Stimulated activated memory B cell treated with anti-CD40 and anti-IgM and Interleukin-4, amounts not matched to agents 10 μg/mL and 1 μg/mL and 100 μg/mL, for 72 hours (primary cell): Measurements from ENCODE around the gene CADM1.

ENCODE experiments used
- ATAC-seq: fragments of 150-1000 bp; cut with Tn5 transposase; 2 replicates; pipeline ENCODE4 v1.10.0; 2021
- H3K27ac Mint-ChIP-seq: one replicate; pipeline ENCODE4 v1.8.0; 2022; ENCODE audit warnings: mild to moderate bottlenecking, mixed read lengths
- H3K27me3 Mint-ChIP-seq: one replicate; pipeline ENCODE4 v1.8.0; 2022; ENCODE audit warnings: mixed read lengths
- H3K36me3 Mint-ChIP-seq: one replicate; pipeline ENCODE4 v1.8.0; 2022; ENCODE audit warnings: mixed read lengths
- H3K4me1 Mint-ChIP-seq: one replicate; pipeline ENCODE4 v1.8.0; 2022; ENCODE audit warnings: mixed read lengths
- H3K4me3 Mint-ChIP-seq: one replicate; pipeline ENCODE4 v1.8.0; 2022; ENCODE audit warnings: mild to moderate bottlenecking, moderate library complexity, mixed read lengths
- H3K9me3 Mint-ChIP-seq: one replicate; pipeline ENCODE4 v1.8.0; 2022; ENCODE audit warnings: mixed read lengths

Gene CADM1

GRCh38 chr11:115360186-115360824 lies 143.9 kb downstream of the CADM1 start:
- H3K36me3 Mint-ChIP-seq: no peaks in the 10 kb centered on the region
- H3K27me3 Mint-ChIP-seq: no peaks in the 10 kb centered on the region
- H3K4me1 Mint-ChIP-seq: no peaks in the 10 kb centered on the region
- peaks cover 2% of the 10 kb centered on the region for H3K9me3 Mint-ChIP-seq
- no peak overlapping the region for H3K27ac Mint-ChIP-seq
- no peak for ATAC-seq
- no peak overlapping the region for H3K4me3 Mint-ChIP-seq

GRCh38 chr11:115357066-115357465 lies 147.1 kb downstream of the CADM1 start:
- Mint-ChIP-seq H3K4me3 (no peak overlapping the region), H3K27me3 (no peaks in the 10 kb centered on the region), H3K27ac (no peak overlapping the region), H3K9me3 (peaks cover 5% of the 10 kb centered on the region), H3K4me1 (no peaks in the 10 kb centered on the region), H3K36me3 (no peaks in the 10 kb centered on the region)
- no peak for ATAC-seq

GRCh38 chr11:115352805-115353485 lies 151.3 kb downstream of the CADM1 start:
- H3K27ac Mint-ChIP-seq: no peak overlapping the region
- no peak for ATAC-seq
- H3K9me3 Mint-ChIP-seq: peaks cover 5% of the 10 kb centered on the region
- H3K4me1 Mint-ChIP-seq: no peaks in the 10 kb centered on the region
- H3K36me3 Mint-ChIP-seq: no peaks in the 10 kb centered on the region
- H3K27me3 Mint-ChIP-seq: peaks cover 20% of the 10 kb centered on the region
- no peak overlapping the region for H3K4me3 Mint-ChIP-seq

- ATAC-seq: no peak
- peaks cover 20% of the 10 kb centered on the region for H3K27me3 Mint-ChIP-seq
- no peaks in the 10 kb centered on the region for H3K4me1 Mint-ChIP-seq
Measured at GRCh38 chr11:115349335-115350017, 154.7 kb downstream of the CADM1 start.

GRCh38 chr11:115348416-115348815 lies 155.8 kb downstream of the CADM1 start:
- H3K27ac Mint-ChIP-seq: no peak overlapping the region
- no peak overlapping the region for H3K4me3 Mint-ChIP-seq
- no peak for ATAC-seq
- H3K36me3 Mint-ChIP-seq: no peaks in the 10 kb centered on the region
- H3K9me3 Mint-ChIP-seq: no peaks in the 10 kb centered on the region
- H3K4me1 Mint-ChIP-seq: no peaks in the 10 kb centered on the region
- peaks cover 20% of the 10 kb centered on the region for H3K27me3 Mint-ChIP-seq

More at GRCh38 chr11:115349335-115350017, 154.7 kb downstream of the CADM1 start:
- Mint-ChIP-seq H3K27ac (no peak overlapping the region), H3K4me3 (no peak overlapping the region), H3K9me3 (no peaks in the 10 kb centered on the region), H3K36me3 (no peaks in the 10 kb centered on the region)

GRCh38 chr11:115347106-115347505 lies 157.1 kb downstream of the CADM1 start:
- no peak overlapping the region for H3K4me3 Mint-ChIP-seq
- no peaks in the 10 kb centered on the region for H3K36me3 Mint-ChIP-seq
- peaks cover 20% of the 10 kb centered on the region for H3K27me3 Mint-ChIP-seq
- ATAC-seq: no peak
- H3K9me3 Mint-ChIP-seq: no peaks in the 10 kb centered on the region
- no peaks in the 10 kb centered on the region for H3K4me1 Mint-ChIP-seq
- no peak overlapping the region for H3K27ac Mint-ChIP-seq

- H3K27ac Mint-ChIP-seq: no peak overlapping the region
- no peaks in the 10 kb centered on the region for H3K4me1 Mint-ChIP-seq
- no peaks in the 10 kb centered on the region for H3K36me3 Mint-ChIP-seq
- no peak overlapping the region for H3K4me3 Mint-ChIP-seq
- no peak for ATAC-seq
- H3K27me3 Mint-ChIP-seq: peaks cover 12% of the 10 kb centered on the region
- H3K9me3 Mint-ChIP-seq: no peaks in the 10 kb centered on the region
Measured at GRCh38 chr11:115345840-115346239, 158.4 kb downstream of the CADM1 start.

GRCh38 chr11:115345361-115345760 lies 158.9 kb downstream of the CADM1 start:
- no peak for ATAC-seq
- no peaks in the 10 kb centered on the region for H3K4me1 Mint-ChIP-seq
- peaks cover 10% of the 10 kb centered on the region for H3K27me3 Mint-ChIP-seq
- H3K9me3 Mint-ChIP-seq: no peaks in the 10 kb centered on the region
- no peak overlapping the region for H3K27ac Mint-ChIP-seq
- no peaks in the 10 kb centered on the region for H3K36me3 Mint-ChIP-seq
- no peak overlapping the region for H3K4me3 Mint-ChIP-seq

GRCh38 chr11:115344846-115345245 lies 159.4 kb downstream of the CADM1 start:
- Mint-ChIP-seq H3K27me3 (peaks cover 5% of the 10 kb centered on the region), H3K4me1 (no peaks in the 10 kb centered on the region), H3K4me3 (no peak overlapping the region), H3K27ac (no peak overlapping the region), H3K36me3 (no peaks in the 10 kb centered on the region), H3K9me3 (no peaks in the 10 kb centered on the region)
- no peak for ATAC-seq

- Mint-ChIP-seq H3K36me3 (no peaks in the 10 kb centered on the region), H3K27ac (no peak overlapping the region), H3K27me3 (no peaks in the 10 kb centered on the region), H3K4me1 (no peaks in the 10 kb centered on the region), H3K4me3 (no peak overlapping the region), H3K9me3 (no peaks in the 10 kb centered on the region)
- ATAC-seq: no peak
Measured at GRCh38 chr11:115342142-115342541, 162.1 kb downstream of the CADM1 start.

GRCh38 chr11:115340874-115341273 lies 163.3 kb downstream of the CADM1 start:
- ATAC-seq: no peak
- Mint-ChIP-seq H3K4me3 (no peak overlapping the region), H3K4me1 (no peaks in the 10 kb centered on the region), H3K27ac (no peak overlapping the region), H3K36me3 (no peaks in the 10 kb centered on the region), H3K9me3 (no peaks in the 10 kb centered on the region), H3K27me3 (no peaks in the 10 kb centered on the region)

GRCh38 chr11:115338476-115338875 lies 165.7 kb downstream of the CADM1 start:
- ATAC-seq: no peak
- no peaks in the 10 kb centered on the region for H3K9me3 Mint-ChIP-seq
- H3K4me3 Mint-ChIP-seq: no peak overlapping the region
- H3K27ac Mint-ChIP-seq: no peak overlapping the region
- H3K36me3 Mint-ChIP-seq: no peaks in the 10 kb centered on the region
- H3K4me1 Mint-ChIP-seq: no peaks in the 10 kb centered on the region
- no peaks in the 10 kb centered on the region for H3K27me3 Mint-ChIP-seq

- no peaks in the 10 kb centered on the region for H3K9me3 Mint-ChIP-seq
- H3K4me1 Mint-ChIP-seq: no peaks in the 10 kb centered on the region
- H3K4me3 Mint-ChIP-seq: no peak overlapping the region
- ATAC-seq: no peak
- H3K36me3 Mint-ChIP-seq: no peaks in the 10 kb centered on the region
- H3K27me3 Mint-ChIP-seq: no peaks in the 10 kb centered on the region
- no peak overlapping the region for H3K27ac Mint-ChIP-seq
Measured at GRCh38 chr11:115334932-115335788, 169.1 kb downstream of the CADM1 start.

GRCh38 chr11:115333949-115334348 lies 170.3 kb downstream of the CADM1 start:
- no peaks in the 10 kb centered on the region for H3K9me3 Mint-ChIP-seq
- H3K27ac Mint-ChIP-seq: no peak overlapping the region
- no peaks in the 10 kb centered on the region for H3K4me1 Mint-ChIP-seq
- H3K4me3 Mint-ChIP-seq: no peak overlapping the region
- H3K27me3 Mint-ChIP-seq: no peaks in the 10 kb centered on the region
- ATAC-seq: no peak
- H3K36me3 Mint-ChIP-seq: no peaks in the 10 kb centered on the region

GRCh38 chr11:115333121-115333520 lies 171.1 kb downstream of the CADM1 start:
- Mint-ChIP-seq H3K4me1 (no peaks in the 10 kb centered on the region), H3K27me3 (no peaks in the 10 kb centered on the region), H3K4me3 (no peak overlapping the region), H3K9me3 (no peaks in the 10 kb centered on the region), H3K27ac (no peak overlapping the region), H3K36me3 (no peaks in the 10 kb centered on the region)
- no peak for ATAC-seq
